OCI-LY3 (cell line): ENCODE measurements around the gene CAV2.

Experiments used
- EZH2phosphoT487 ChIP-seq: fragments of 200-600 bp; shearing (Covaris generic); IDR thresholded peaks from 2 replicates; pipeline ENCODE4 v1.6.1; 2018; ENCODE audit warnings: antibody characterized with exemption, mixed run types, low read depth
- TF ChIP-seq, protein P1 (sequence below): fragments of 200-600, 300-600 bp; sonication (generic); IDR thresholded peaks from 2 replicates; pipeline ENCODE4 v1.5.1; 2014; ENCODE audit warnings: antibody characterized with exemption, low read length, low read depth

DNA sequence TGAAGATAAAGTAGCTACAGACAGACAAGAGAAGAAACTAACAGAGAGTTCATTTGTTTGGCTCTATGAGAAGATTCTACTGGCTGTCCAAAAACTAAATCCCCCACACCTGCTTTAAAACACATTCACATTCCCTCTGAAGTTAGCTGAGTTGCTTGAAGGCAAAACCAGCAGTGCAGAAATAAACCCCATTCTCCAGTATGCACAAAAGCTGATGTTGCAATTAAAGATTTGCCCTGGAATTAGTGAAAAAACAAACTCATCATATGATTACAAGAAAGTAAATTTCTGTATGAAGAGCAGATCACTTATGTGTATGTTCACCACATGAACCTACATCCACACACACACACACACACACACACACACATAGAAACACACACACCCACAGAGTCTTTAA is 16.0 kb downstream of the CAV2 start:
- no peak for TF ChIP-seq EZH2phosphoT487
- TF ChIP-seq, protein P1, sequence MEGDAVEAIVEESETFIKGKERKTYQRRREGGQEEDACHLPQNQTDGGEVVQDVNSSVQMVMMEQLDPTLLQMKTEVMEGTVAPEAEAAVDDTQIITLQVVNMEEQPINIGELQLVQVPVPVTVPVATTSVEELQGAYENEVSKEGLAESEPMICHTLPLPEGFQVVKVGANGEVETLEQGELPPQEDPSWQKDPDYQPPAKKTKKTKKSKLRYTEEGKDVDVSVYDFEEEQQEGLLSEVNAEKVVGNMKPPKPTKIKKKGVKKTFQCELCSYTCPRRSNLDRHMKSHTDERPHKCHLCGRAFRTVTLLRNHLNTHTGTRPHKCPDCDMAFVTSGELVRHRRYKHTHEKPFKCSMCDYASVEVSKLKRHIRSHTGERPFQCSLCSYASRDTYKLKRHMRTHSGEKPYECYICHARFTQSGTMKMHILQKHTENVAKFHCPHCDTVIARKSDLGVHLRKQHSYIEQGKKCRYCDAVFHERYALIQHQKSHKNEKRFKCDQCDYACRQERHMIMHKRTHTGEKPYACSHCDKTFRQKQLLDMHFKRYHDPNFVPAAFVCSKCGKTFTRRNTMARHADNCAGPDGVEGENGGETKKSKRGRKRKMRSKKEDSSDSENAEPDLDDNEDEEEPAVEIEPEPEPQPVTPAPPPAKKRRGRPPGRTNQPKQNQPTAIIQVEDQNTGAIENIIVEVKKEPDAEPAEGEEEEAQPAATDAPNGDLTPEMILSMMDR: no peak
